Measurements from ENCODE around the gene DOCK9.

DNA sequence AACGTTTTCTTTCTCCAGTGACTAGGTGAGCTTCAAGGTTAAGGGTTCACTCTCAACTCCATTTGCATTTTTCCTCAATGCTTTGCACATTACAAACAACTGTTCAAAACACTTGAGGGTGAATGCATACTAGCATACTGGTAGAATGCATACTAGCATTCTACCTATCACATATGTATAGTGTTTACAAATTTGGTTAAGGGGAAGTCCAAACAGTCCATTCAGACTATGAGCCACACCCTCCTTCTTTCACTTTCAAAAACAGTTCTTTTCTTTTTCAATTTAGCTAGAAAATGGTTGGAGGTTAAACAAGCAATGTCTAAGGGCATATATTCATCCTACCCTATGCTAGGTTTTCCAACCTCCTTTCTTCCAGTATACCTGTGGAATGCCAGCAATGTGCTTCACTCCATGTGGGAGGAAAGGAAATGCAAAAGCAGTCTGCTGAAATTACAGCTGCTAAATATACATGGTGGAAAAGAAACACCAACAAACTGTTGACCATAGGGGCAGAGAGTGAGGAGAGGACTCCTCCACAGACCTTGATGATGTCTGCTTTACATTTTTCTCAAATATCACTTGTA is 102.6 kb downstream of the DOCK9 start:
- TF ChIP-seq POLR2A (IDR thresholded peaks at IDR 0.05) = no peak
- TF ChIP-seq, protein P1, sequence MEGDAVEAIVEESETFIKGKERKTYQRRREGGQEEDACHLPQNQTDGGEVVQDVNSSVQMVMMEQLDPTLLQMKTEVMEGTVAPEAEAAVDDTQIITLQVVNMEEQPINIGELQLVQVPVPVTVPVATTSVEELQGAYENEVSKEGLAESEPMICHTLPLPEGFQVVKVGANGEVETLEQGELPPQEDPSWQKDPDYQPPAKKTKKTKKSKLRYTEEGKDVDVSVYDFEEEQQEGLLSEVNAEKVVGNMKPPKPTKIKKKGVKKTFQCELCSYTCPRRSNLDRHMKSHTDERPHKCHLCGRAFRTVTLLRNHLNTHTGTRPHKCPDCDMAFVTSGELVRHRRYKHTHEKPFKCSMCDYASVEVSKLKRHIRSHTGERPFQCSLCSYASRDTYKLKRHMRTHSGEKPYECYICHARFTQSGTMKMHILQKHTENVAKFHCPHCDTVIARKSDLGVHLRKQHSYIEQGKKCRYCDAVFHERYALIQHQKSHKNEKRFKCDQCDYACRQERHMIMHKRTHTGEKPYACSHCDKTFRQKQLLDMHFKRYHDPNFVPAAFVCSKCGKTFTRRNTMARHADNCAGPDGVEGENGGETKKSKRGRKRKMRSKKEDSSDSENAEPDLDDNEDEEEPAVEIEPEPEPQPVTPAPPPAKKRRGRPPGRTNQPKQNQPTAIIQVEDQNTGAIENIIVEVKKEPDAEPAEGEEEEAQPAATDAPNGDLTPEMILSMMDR (IDR thresholded peaks at IDR 0.05) = no peak

Measured in right lobe of liver (tissue), 4 donors.